Vagina (tissue), 2 donors: ENCODE measurements around the gene TMEM213. TPM values are rescaled to one million over a fixed set of nuclear protein-coding genes. Genes with fewer than 3 reads are reported as not detected.

Experiments
- DNase-seq, 2 donors: peaks; one replicate each; pipeline ENCODE4 v3.0.0-alpha.2; 2017; ENCODE audit errors: extremely low spot score in 2 of 2
- H3K27ac ChIP-seq: fragments of 200-600 bp; sonication (generic); one replicate; pipeline ENCODE4 v1.5.1; 2019
- H3K27me3 ChIP-seq: fragments of 200-600 bp; sonication (generic); one replicate; pipeline ENCODE4 v1.5.1; 2019
- H3K36me3 ChIP-seq, 2 donors: fragments of 200-600 bp; sonication (generic); one replicate each; pipeline ENCODE4 v1.5.1; 2017 to 2019
- H3K4me1 ChIP-seq: fragments of 200-600 bp; sonication (generic); one replicate; pipeline ENCODE4 v1.5.1; 2019
- H3K4me3 ChIP-seq, 2 donors: fragments of 200-600 bp; sonication (generic); 1 replicate in 1 of 2; 2 replicates in 1 of 2; pipeline ENCODE4 v1.5.1; 2016 to 2019
- H3K9me3 ChIP-seq: fragments of 200-600 bp; sonication (generic); one replicate; pipeline ENCODE4 v1.5.1; 2019
- CTCF ChIP-seq, 3 experiments: fragments of 450-650 bp in 2 of 3; fragments of 200-600 bp in 1 of 3; sonication (generic) in 1 of 3; IDR thresholded peaks; one replicate each; pipeline ENCODE4 v1.5.1; 2017 to 2019; ENCODE audit warnings: antibody characterized with exemption in 3 of 3, mild to moderate bottlenecking in 2 of 3, moderate library complexity in 2 of 3
- POLR2A ChIP-seq, 2 donors: fragments of 450-650 bp; IDR thresholded peaks; one replicate each; pipeline ENCODE4 v1.6.1; 2017; ENCODE audit warnings: antibody characterized with exemption in 2 of 2, mild to moderate bottlenecking in 2 of 2, moderate library complexity in 2 of 2
- POLR2AphosphoS5 ChIP-seq, 2 donors: sonication (generic); formaldehyde crosslinking; IDR thresholded peaks; one replicate each; pipeline ENCODE4 v1.9.0; 2017; ENCODE audit warnings: antibody characterized with exemption in 2 of 2, mild to moderate bottlenecking in 2 of 2, low read depth in 1 of 2; ENCODE audit not compliant: insufficient read depth in 1 of 2
- intact Hi-C: fragments of 100-400 bp; cut with DNase I; formaldehyde crosslinking; loops from one replicate; pipeline ENCODE4 v1.15.1; 2023
- total RNA-seq: library from RNA; depleted of rRNA; stranded (reverse); fragments of >200 nt; gene quantifications from one replicate; pipeline ENCODE4 v1.2.3, GENCODE V29; 2016

Gene TMEM213
- total RNA-seq, 1 donor from 2014 or later, result not detected

- intact Hi-C loops, result no loop called here
- no peak for TF ChIP-seq POLR2A (IDR thresholded peaks at IDR 0.05)
- TF ChIP-seq POLR2AphosphoS5 (IDR thresholded peaks at IDR 0.05; ENCODE audit: insufficient read depth in 1 of 2, low read depth in 1 of 2), result no peak
- TF ChIP-seq CTCF (IDR thresholded peaks at IDR 0.05), result no peak
- DNase-seq, result no peak
These were observed 46.1 kb downstream of the TMEM213 start for GRCh38 chr7:138843632-138844580.

GRCh38 chr7:138845711-138846110, 47.9 kb downstream of the TMEM213 start:
- H3K27me3 ChIP-seq, result no peaks in the 10 kb centered on the region
- no peak overlapping the region for H3K27ac ChIP-seq
- TF ChIP-seq POLR2A (IDR thresholded peaks at IDR 0.05) (no peak), POLR2AphosphoS5 (IDR thresholded peaks at IDR 0.05; ENCODE audit: insufficient read depth in 1 of 2, low read depth in 1 of 2) (no peak), CTCF (IDR thresholded peaks at IDR 0.05) (no peak)

More at GRCh38 chr7:138843632-138844580, 46.1 kb downstream of the TMEM213 start:
- H3K9me3 ChIP-seq, result no peaks in the 10 kb centered on the region
- H3K27ac ChIP-seq, result no peak overlapping the region
- H3K4me3 ChIP-seq, result no peak overlapping the region
- H3K27me3 ChIP-seq, result no peaks in the 10 kb centered on the region
- no peaks in the 10 kb centered on the region for H3K36me3 ChIP-seq
- no peaks in the 10 kb centered on the region for H3K4me1 ChIP-seq

GRCh38 chr7:138848056-138848980, 50.5 kb downstream of the TMEM213 start:
- TF ChIP-seq POLR2A (IDR thresholded peaks at IDR 0.05) (no peak), POLR2AphosphoS5 (IDR thresholded peaks at IDR 0.05; ENCODE audit: insufficient read depth in 1 of 2, low read depth in 1 of 2) (no peak), CTCF (IDR thresholded peaks at IDR 0.05) (no peak)
- peaks cover 0 to 4% of the 10 kb centered on the region in 2 donors for H3K36me3 ChIP-seq
- intact Hi-C loops, result no loop called here

More at GRCh38 chr7:138845711-138846110, 47.9 kb downstream of the TMEM213 start:
- DNase-seq, result no peak
- Histone ChIP-seq H3K4me1 (no peaks in the 10 kb centered on the region), H3K9me3 (no peaks in the 10 kb centered on the region), H3K4me3 (no peak overlapping the region), H3K36me3 (no peaks in the 10 kb centered on the region)
- intact Hi-C loops, result no loop called here

GRCh38 chr7:138849701-138850100, 51.9 kb downstream of the TMEM213 start:
- intact Hi-C loops, result no loop called here
- H3K9me3 ChIP-seq, result no peaks in the 10 kb centered on the region
- no peak overlapping the region for H3K4me3 ChIP-seq
- H3K27me3 ChIP-seq, result no peaks in the 10 kb centered on the region
- peaks cover 0 to 4% of the 10 kb centered on the region in 2 donors for H3K36me3 ChIP-seq
- H3K4me1 ChIP-seq, result no peaks in the 10 kb centered on the region
- DNase-seq, result no peak
- TF ChIP-seq POLR2A (IDR thresholded peaks at IDR 0.05), result no peak
- no peak for TF ChIP-seq POLR2AphosphoS5 (IDR thresholded peaks at IDR 0.05; ENCODE audit: insufficient read depth in 1 of 2, low read depth in 1 of 2)
- TF ChIP-seq CTCF (IDR thresholded peaks at IDR 0.05), result no peak
- H3K27ac ChIP-seq, result no peak overlapping the region

More at GRCh38 chr7:138848056-138848980, 50.5 kb downstream of the TMEM213 start:
- Histone ChIP-seq H3K4me1 (no peaks in the 10 kb centered on the region), H3K4me3 (no peak overlapping the region), H3K9me3 (no peaks in the 10 kb centered on the region), H3K27ac (no peak overlapping the region), H3K27me3 (no peaks in the 10 kb centered on the region)
- DNase-seq, result no peak
